GM18868 (cell line): ENCODE measurements around the gene ATP6V1G3.
"Not testable (repeated sequence)": the region's sequence is repeated elsewhere in the genome, so short reads cannot be mapped to it uniquely, and the experiment has no call there.

Experiments
- ATAC-seq: cut with Tn5 transposase; IDR thresholded peaks from one replicate; pipeline ENCODE4 v1.9.1; 2021; ENCODE audit warnings: mild to moderate bottlenecking, moderate library complexity; ENCODE audit not compliant: unreplicated experiment

The ATP6V1G3 gene

GRCh38 chr1:198498103-198498385, 42.4 kb downstream of the ATP6V1G3 start:
- no peak for ATAC-seq

GRCh38 chr1:198497326-198498102, 43.0 kb downstream of the ATP6V1G3 start:
- peak; percentile 65 for ATAC-seq

- ATAC-seq, result no peak
Observed at GRCh38 chr1:198496216-198497143, 44.0 kb downstream of the ATP6V1G3 start.

GRCh38 chr1:198495631-198496030, 44.8 kb downstream of the ATP6V1G3 start:
- no peak for ATAC-seq

- ATAC-seq, result no peak
Observed at GRCh38 chr1:198494658-198495103, 45.8 kb downstream of the ATP6V1G3 start.

- no peak for ATAC-seq
Observed at GRCh38 chr1:198494139-198494538, 46.3 kb downstream of the ATP6V1G3 start.

GRCh38 chr1:198493329-198493728, 47.2 kb downstream of the ATP6V1G3 start:
- ATAC-seq, result no peak

- ATAC-seq, result no peak
Observed at GRCh38 chr1:198492872-198493271, 47.6 kb downstream of the ATP6V1G3 start.

GRCh38 chr1:198491596-198491995, 48.9 kb downstream of the ATP6V1G3 start:
- no peak for ATAC-seq

GRCh38 chr1:198491028-198491427, 49.5 kb downstream of the ATP6V1G3 start:
- no peak for ATAC-seq

- no peak for ATAC-seq
Observed at GRCh38 chr1:198490224-198490623, 50.3 kb downstream of the ATP6V1G3 start.

- no peak for ATAC-seq
Observed at GRCh38 chr1:198486903-198487302, 53.6 kb downstream of the ATP6V1G3 start.

GRCh38 chr1:198483645-198484044, 56.8 kb downstream of the ATP6V1G3 start:
- ATAC-seq, result no peak

GRCh38 chr1:198483006-198483405, 57.5 kb downstream of the ATP6V1G3 start:
- no peak for ATAC-seq

- no peak for ATAC-seq
Observed at GRCh38 chr1:198481661-198482060, 58.8 kb downstream of the ATP6V1G3 start.

- no peak for ATAC-seq
Observed at GRCh38 chr1:198480876-198481275, 59.6 kb downstream of the ATP6V1G3 start.

- ATAC-seq, result not testable (repeated sequence)
Observed at GRCh38 chr1:198477354-198477753, 63.1 kb downstream of the ATP6V1G3 start.
